H1 (cell line): ENCODE data around the gene TBC1D4. TPM values are rescaled to one million over a fixed set of nuclear protein-coding genes. Genes with fewer than 3 reads are reported as not detected.
A peak's percentile ranks its signal among the peaks of the same experiment; 100 is the strongest.

ENCODE experiments used
- CTCF ChIA-PET: fragments of 300-600 bp; sonication (Branson Sonifier 250); formaldehyde crosslinking; loops from one replicate; lab custom pipeline; 2021; ENCODE audit not compliant: partially characterized antibody; lab: Charles Lee
- POLR2A ChIA-PET: fragments of 300-600 bp; sonication (Branson Sonifier 250); formaldehyde crosslinking; loops from one replicate; lab custom pipeline; 2021; ENCODE audit warnings: inconsistent platforms; ENCODE audit not compliant: partially characterized antibody; lab: Charles Lee
- DNase-seq, 2 experiments: peaks; one replicate each; pipeline versions ENCODE4 v3.0.0 to v3.0.0-alpha.2; 2010 to 2022; ENCODE audit warnings: low spot score in 2 of 2, low read depth in 1 of 2, mixed read lengths in 1 of 2
- FAIRE-seq: peaks from 2 replicates; lab custom pipeline; 2011; peaks lifted over from hg19 to GRCh38; lab: Jason Lieb, UNC
- H2AFZ ChIP-seq: 2 replicates; pipeline ENCODE4 v1.8.1; 2012; ENCODE audit warnings: low read length, inconsistent platforms
- H2AK5ac ChIP-seq: 2 replicates; pipeline ENCODE4 v1.6.1; 2013; ENCODE audit warnings: low read depth, low read length
- H2BK120ac ChIP-seq: replicated peaks from 2 replicates; pipeline ENCODE3; 2013; ENCODE audit warnings: low read depth, low read length, inconsistent platforms
- H2BK12ac ChIP-seq: 2 replicates; pipeline ENCODE4 v1.6.1; 2013; ENCODE audit warnings: low read depth, low read length
- H2BK15ac ChIP-seq: 2 replicates; pipeline ENCODE4 v1.6.1; 2013; ENCODE audit warnings: low read length
- H2BK20ac ChIP-seq: 2 replicates; pipeline ENCODE4 v1.6.1; 2013; ENCODE audit warnings: low read length
- H2BK5ac ChIP-seq: 2 replicates; pipeline ENCODE4 v1.6.1; 2013; ENCODE audit warnings: low read depth, low read length
- H3K14ac ChIP-seq: 2 replicates; pipeline ENCODE4 v1.6.1; 2013; ENCODE audit warnings: inconsistent platforms; ENCODE audit not compliant: insufficient read length
- H3K18ac ChIP-seq: 2 replicates; pipeline ENCODE4 v1.6.1; 2013; ENCODE audit warnings: low read length; ENCODE audit errors: extremely low read depth
- H3K23ac ChIP-seq: 2 replicates; pipeline ENCODE4 v1.6.1; 2013; ENCODE audit warnings: inconsistent platforms; ENCODE audit not compliant: insufficient read length
- H3K23me2 ChIP-seq: 2 replicates; pipeline ENCODE4 v1.6.1; 2013; ENCODE audit warnings: low read depth, low read length
- H3K27ac ChIP-seq: 2 replicates; pipeline ENCODE4 v1.6.1; 2011; ENCODE audit warnings: low read depth, low read length, inconsistent platforms
- H3K27me3 ChIP-seq, 4 experiments: replicated peaks in 1 of 4; 1 replicate in 1 of 4; 2 replicates in 3 of 4; pipeline versions ENCODE4 v1.6.1 to v1.8.1; 2011 to 2013; ENCODE audit warnings: low read length in 3 of 4, mild to moderate bottlenecking in 3 of 4, inconsistent platforms in 2 of 4, mixed read lengths in 2 of 4, moderate library complexity in 1 of 4; ENCODE audit not compliant: control insufficient read depth in 3 of 4, insufficient read depth in 3 of 4; ENCODE audit errors: extremely low read depth in 1 of 4
- H3K36me3 ChIP-seq, 4 experiments: 2 replicates each; pipeline versions ENCODE4 v1.6.1 to v1.8.1; 2011 to 2013; ENCODE audit warnings: mild to moderate bottlenecking in 4 of 4, low read length in 3 of 4, moderate library complexity in 2 of 4, control low read depth in 1 of 4, inconsistent platforms in 1 of 4; ENCODE audit not compliant: insufficient read depth in 4 of 4, control insufficient read depth in 2 of 4
- H3K4ac ChIP-seq: replicated peaks from 2 replicates; pipeline ENCODE3; 2013; ENCODE audit warnings: low read length, low read depth, mixed read lengths, inconsistent platforms; ENCODE audit not compliant: insufficient read length
- H3K4me1 ChIP-seq, 4 experiments: replicated peaks in 1 of 4; 1 replicate in 1 of 4; 2 replicates in 3 of 4; pipeline versions ENCODE4 v1.6.1 to v1.8.1; 2011 to 2013; ENCODE audit warnings: low read length in 3 of 4, inconsistent platforms in 2 of 4, mixed read lengths in 1 of 4; ENCODE audit not compliant: insufficient read depth in 4 of 4, control insufficient read depth in 3 of 4
- H3K4me2 ChIP-seq, 2 experiments: 2 replicates each; pipeline versions ENCODE4 v1.6.1 to v1.8.1; 2011 to 2013; ENCODE audit warnings: low read depth in 2 of 2, low read length in 2 of 2, control low read depth in 1 of 2, inconsistent platforms in 1 of 2, mild to moderate bottlenecking in 1 of 2; ENCODE audit not compliant: insufficient read depth in 1 of 2
- H3K4me3 ChIP-seq, 4 experiments: fragments of 200-600, 300-600 bp in 1 of 4; sonication (generic), shearing (Covaris generic), sonication (Bioruptor Twin) in 1 of 4; 2 replicates each; pipeline versions ENCODE4 v1.5.1 to v1.8.1; 2011 to 2016; ENCODE audit warnings: low read length in 4 of 4, low read depth in 3 of 4, control low read depth in 2 of 4, inconsistent platforms in 2 of 4, mild to moderate bottlenecking in 2 of 4, mixed read lengths in 1 of 4, moderate library complexity in 1 of 4; ENCODE audit not compliant: insufficient read depth in 2 of 4; ENCODE audit errors: extremely low read depth in 1 of 4
- H3K56ac ChIP-seq: replicated peaks from 2 replicates; pipeline ENCODE3; 2013; ENCODE audit warnings: low read depth, mild to moderate bottlenecking, mixed read lengths, low read length, inconsistent platforms; ENCODE audit not compliant: insufficient read length
- H3K79me1 ChIP-seq: 2 replicates; pipeline ENCODE4 v1.6.1; 2013; ENCODE audit warnings: low read depth, low read length, control low read depth
- H3K79me2 ChIP-seq, 2 experiments: 2 replicates each; pipeline versions ENCODE4 v1.6.1 to v1.8.1; 2012 to 2013; ENCODE audit warnings: low read length in 2 of 2, mild to moderate bottlenecking in 2 of 2, inconsistent platforms in 1 of 2; ENCODE audit not compliant: insufficient read depth in 2 of 2, control insufficient read depth in 1 of 2
- H3K9ac ChIP-seq, 4 experiments: replicated peaks in 1 of 4; 1 replicate in 1 of 4; 2 replicates in 3 of 4; pipeline versions ENCODE4 v1.6.1 to v1.8.1; 2011 to 2013; ENCODE audit warnings: low read depth in 3 of 4, low read length in 3 of 4, control low read depth in 2 of 4, mild to moderate bottlenecking in 2 of 4, moderate library complexity in 2 of 4, inconsistent platforms in 1 of 4; ENCODE audit errors: extremely low read depth in 1 of 4
- H3K9me3 ChIP-seq, 2 experiments: 2 replicates each; pipeline versions ENCODE4 v1.6.1 to v1.8.1; 2012 to 2013; ENCODE audit warnings: mild to moderate bottlenecking in 2 of 2, moderate library complexity in 2 of 2, control low read depth in 1 of 2, inconsistent platforms in 1 of 2, low read depth in 1 of 2, low read length in 1 of 2, mixed read lengths in 1 of 2; ENCODE audit not compliant: insufficient read depth in 2 of 2
- H4K20me1 ChIP-seq, 2 experiments: replicated peaks in 1 of 2; 2 replicates each; pipeline versions ENCODE3 to v1.8.1; 2011 to 2013; ENCODE audit warnings: inconsistent platforms in 2 of 2, low read length in 2 of 2, mild to moderate bottlenecking in 1 of 2; ENCODE audit not compliant: insufficient read depth in 2 of 2, control insufficient read depth in 1 of 2
- H4K5ac ChIP-seq: 2 replicates; pipeline ENCODE4 v1.6.1; 2013; ENCODE audit warnings: low read length, low read depth, mixed read lengths, inconsistent platforms; ENCODE audit not compliant: insufficient read length
- H4K8ac ChIP-seq: 2 replicates; pipeline ENCODE4 v1.8.0; 2013; ENCODE audit warnings: mild to moderate bottlenecking, moderate library complexity, low read length, inconsistent platforms; ENCODE audit not compliant: insufficient read depth; ENCODE audit errors: extremely low read depth
- H4K91ac ChIP-seq: replicated peaks from 2 replicates; pipeline ENCODE3; 2013; ENCODE audit warnings: low read length, mixed read lengths, inconsistent platforms; ENCODE audit not compliant: insufficient read length
- CTCF ChIP-seq, 3 experiments: IDR thresholded peaks; 1 replicate in 2 of 3; 2 replicates in 1 of 3; pipeline versions ENCODE4 v1.5.1 to v1.6.1; 2011; ENCODE audit warnings: low read length in 3 of 3, mild to moderate bottlenecking in 3 of 3, inconsistent platforms in 2 of 3, low read depth in 1 of 3, moderate library complexity in 1 of 3; ENCODE audit not compliant: insufficient read depth in 1 of 3; ENCODE audit errors: control extremely low read depth in 1 of 3
- RAD21 ChIP-seq, 2 experiments: IDR thresholded peaks in 1 of 2; conservative IDR thresholded peaks in 1 of 2; 2 replicates each; pipeline ENCODE4 v1.6.1; 2011; ENCODE audit warnings: low read depth in 2 of 2, low read length in 2 of 2, improper control_type of control experiment in 1 of 2, inconsistent platforms in 1 of 2, mild to moderate bottlenecking in 1 of 2, moderate library complexity in 1 of 2
- USF2 ChIP-seq: IDR thresholded peaks from 2 replicates; pipeline ENCODE4 v1.6.1; 2011; ENCODE audit warnings: low read length, improper control_type of control experiment
- WGBS, 2 experiments: shearing (Covaris generic) in 1 of 2; methylation state at CpG; one replicate each; pipeline versions ENCODE4 v1.1.6 to v1.1.7; 2013 to 2015; ENCODE audit warnings: low lambda C conversion rate in 2 of 2, mixed read lengths in 2 of 2, inconsistent platforms in 1 of 2, low coverage in 1 of 2, missing lambda C conversion rate in 1 of 2; ENCODE audit not compliant: insufficient replicate concordance in 2 of 2, insufficient coverage in 1 of 2, insufficient read length in 1 of 2; ENCODE audit errors: extremely low coverage in 1 of 2, missing lambda C conversion rate in 1 of 2; 5-methylcytosine and 5-hydroxymethylcytosine counted together
- polyA plus RNA-seq, 7 experiments: library from polyadenylated mRNA; depleted of rRNA in 3 of 7; stranded (reverse) in 5 of 7; unstranded in 2 of 7; fragments of >200 nt in 5 of 7; fragments of 200-250 nt in 2 of 7; gene quantifications; 1 replicate in 5 of 7; 2 replicates in 1 of 7; 4 replicates in 1 of 7; pipeline versions ENCODE4 v1.2.1 to v1.2.3, GENCODE V29; 2011 to 2013; ENCODE audit warnings: missing spikeins in 2 of 7, mixed read lengths in 2 of 7
- total RNA-seq: library from RNA; stranded (reverse); fragmentation: NEBNext Ultra II Directional; extraction: Animal tissue kit (Norgen Biotek cat#: 25700); gene quantifications from 2 replicates; pipeline ENCODE4 v1.2.1, GENCODE V29; 2021

The TBC1D4 gene
- total and polyA plus RNA-seq, 2 of the 8 experiments (the other 6 are each of a cell fraction or from before 2014, with no cell fraction given): 16.7 to 39.0 TPM

GRCh38 chr13:75416327-75417011 is 65.5 kb downstream of the TBC1D4 start:
- FAIRE-seq (no peak), DNase-seq (no peak)
- WGBS, 2 experiments: 69% methylated on average over 6 of the region's 6 CpGs; no CpG with 5 or more reads in 1 of the 2 experiments
- Histone ChIP-seq H2BK20ac (no peak overlapping the region), H4K91ac (no peak overlapping the region), H2BK15ac (no peak overlapping the region), H3K4ac (no peak overlapping the region), H3K23ac (no peak overlapping the region), H3K9ac (no peak overlapping the region), H3K79me1 (peaks cover 5% of the 10 kb centered on the region; the same call in 1 of the 2 replicates), H2AK5ac (no peak overlapping the region), H3K36me3 (no peaks in the 10 kb centered on the region), H3K4me3 (no peak overlapping the region), H3K23me2 (no peaks in the 10 kb centered on the region; the same call in 1 of the 2 replicates), H2BK5ac (no peak overlapping the region), H4K20me1 (peaks cover 2 to 8% of the 10 kb centered on the region in 2 experiments), H4K5ac (no peak overlapping the region), H2BK120ac (no peak overlapping the region), H3K79me2 (peaks cover 0 to 17% of the 10 kb centered on the region in 2 experiments; a peak in 2 of 4 replicates), H3K27ac (no peak overlapping the region), H3K4me2 (no peak overlapping the region), H3K56ac (no peak overlapping the region), H2BK12ac (no peak overlapping the region), H3K9me3 (no peaks in the 10 kb centered on the region), H3K18ac (no peak overlapping the region), H3K14ac (no peak overlapping the region), H3K4me1 (peaks cover 0 to 6% (median 2%) of the 10 kb centered on the region in 4 experiments; a peak in 3 of 7 replicates), H4K8ac (no peak overlapping the region), H2AFZ (no peak overlapping the region), H3K27me3 (no peaks in the 10 kb centered on the region)
- no peak for TF ChIP-seq USF2
- TF ChIP-seq RAD21 (IDR thresholded peaks at IDR 0.05 in 1 of 2, conservative IDR thresholded peaks at IDR 0.05 in 1 of 2; ENCODE audit: low read depth in 2 of 2, low read length in 2 of 2): peak; percentile 34 to 46; a peak in 3 of 4 replicates
- peak; percentile 3 to 43 (median 29); a peak in 3 of 4 replicates for TF ChIP-seq CTCF (IDR thresholded peaks at IDR 0.05; ENCODE audit: control extremely low read depth in 1 of 3, insufficient read depth in 1 of 3, low read depth in 1 of 3, low read length in 3 of 3)
- POLR2A ChIA-PET: no interaction called here
- CTCF ChIA-PET: interaction anchor here (1.1 to 2.0 kb wide), 7 partner anchors 10 to 114 kb away, joined by 3 to 9 read pairs (median 3); no protein-coding TSS in a partner anchor
